Epithelial cell of proximal tubule (primary cell): ENCODE measurements around the gene CXCR5. TPM values are rescaled to one million over a fixed set of nuclear protein-coding genes. Genes with fewer than 3 reads are reported as not detected.

Experiments
- DNase-seq: peaks from one replicate; pipeline ENCODE4 v3.0.0-alpha.2; 2011; ENCODE audit warnings: low read depth
- H3K4me3 ChIP-seq: 2 replicates; pipeline ENCODE4 v1.5.1; 2011; ENCODE audit warnings: low read depth, mild to moderate bottlenecking, low read length
- total RNA-seq: library from RNA; depleted of rRNA; stranded (reverse); fragments of >200 nt; gene quantifications from 2 replicates; pipeline ENCODE4 v1.2.3, GENCODE V29; 2015
- TF ChIP-seq, protein P1 (sequence below): conservative IDR thresholded peaks from 2 replicates; pipeline ENCODE4 v1.5.1; 2012; ENCODE audit warnings: low read depth, mild to moderate bottlenecking, low read length

The CXCR5 gene
- total RNA-seq, 1 donor from 2014 or later, result not detected

- H3K4me3 ChIP-seq, result no peak overlapping the region
- no peak for DNase-seq
- TF ChIP-seq, protein P1, sequence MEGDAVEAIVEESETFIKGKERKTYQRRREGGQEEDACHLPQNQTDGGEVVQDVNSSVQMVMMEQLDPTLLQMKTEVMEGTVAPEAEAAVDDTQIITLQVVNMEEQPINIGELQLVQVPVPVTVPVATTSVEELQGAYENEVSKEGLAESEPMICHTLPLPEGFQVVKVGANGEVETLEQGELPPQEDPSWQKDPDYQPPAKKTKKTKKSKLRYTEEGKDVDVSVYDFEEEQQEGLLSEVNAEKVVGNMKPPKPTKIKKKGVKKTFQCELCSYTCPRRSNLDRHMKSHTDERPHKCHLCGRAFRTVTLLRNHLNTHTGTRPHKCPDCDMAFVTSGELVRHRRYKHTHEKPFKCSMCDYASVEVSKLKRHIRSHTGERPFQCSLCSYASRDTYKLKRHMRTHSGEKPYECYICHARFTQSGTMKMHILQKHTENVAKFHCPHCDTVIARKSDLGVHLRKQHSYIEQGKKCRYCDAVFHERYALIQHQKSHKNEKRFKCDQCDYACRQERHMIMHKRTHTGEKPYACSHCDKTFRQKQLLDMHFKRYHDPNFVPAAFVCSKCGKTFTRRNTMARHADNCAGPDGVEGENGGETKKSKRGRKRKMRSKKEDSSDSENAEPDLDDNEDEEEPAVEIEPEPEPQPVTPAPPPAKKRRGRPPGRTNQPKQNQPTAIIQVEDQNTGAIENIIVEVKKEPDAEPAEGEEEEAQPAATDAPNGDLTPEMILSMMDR, result no peak
These were observed 26.3 kb upstream of the CXCR5 start for GRCh38 chr11:118857385-118857784.

GRCh38 chr11:118859973-118860372 lies 23.7 kb upstream of the CXCR5 start:
- no peak overlapping the region for H3K4me3 ChIP-seq
- TF ChIP-seq, protein P1, result no peak
- no peak for DNase-seq

- TF ChIP-seq, protein P1, result no peak
- H3K4me3 ChIP-seq, result no peak overlapping the region
- no peak for DNase-seq
These were observed 15.0 kb upstream of the CXCR5 start for GRCh38 chr11:118868659-118869058.

GRCh38 chr11:118870396-118871343 lies 13.0 kb upstream of the CXCR5 start:
- DNase-seq, result peak; percentile 91
- peak overlapping the region; percentile 19 for H3K4me3 ChIP-seq
- TF ChIP-seq, protein P1, result peak; percentile 63

GRCh38 chr11:118872403-118872821 lies 11.3 kb upstream of the CXCR5 start:
- no peak overlapping the region for H3K4me3 ChIP-seq
- DNase-seq, result no peak
- TF ChIP-seq, protein P1, result no peak

GRCh38 chr11:118873804-118874203 lies 9.9 kb upstream of the CXCR5 start:
- no peak for DNase-seq
- TF ChIP-seq, protein P1, result no peak
- H3K4me3 ChIP-seq, result no peak overlapping the region
